IMR-90 (cell line): ENCODE measurements around the gene DGKB. TPM values are rescaled to one million over a fixed set of nuclear protein-coding genes. Genes with fewer than 3 reads are reported as not detected.

Source experiments
- ATAC-seq: fragments of 200-7000 bp; cut with Tn5 transposase; 2 replicates; pipeline ENCODE4 v1.9.1; 2020; ENCODE audit warnings: low read depth, mild to moderate bottlenecking, moderate library complexity
- BruUV-seq: library from RNA; stranded (reverse); fragments of 400-500 nt; replicated peaks from 2 replicates; lab custom pipeline; 2021; lab: Mats Ljungman, UMichigan
- CTCF ChIA-PET: fragments of 300-600 bp; formaldehyde crosslinking; extraction: SDS; loops from one replicate; lab custom pipeline; 2021; ENCODE audit warnings: antibody characterized with exemption; lab: Yijun Ruan, JAX
- POLR2A ChIA-PET: fragments of 300-600 bp; sonication (Branson Sonifier 250); formaldehyde crosslinking; loops from one replicate; lab custom pipeline; 2022; ENCODE audit warnings: antibody characterized with exemption; ENCODE audit not compliant: unreplicated experiment; lab: Charles Lee
- DNase-seq: peaks from one replicate; pipeline ENCODE4 v3.0.0; 2013
- H2AFZ ChIP-seq: replicated peaks from 2 replicates; pipeline ENCODE3; 2013; ENCODE audit warnings: low read length, mild to moderate bottlenecking; ENCODE audit not compliant: poor library complexity
- H2AK5ac ChIP-seq: 2 replicates; pipeline ENCODE4 v1.6.1; 2013; ENCODE audit warnings: low read depth, low read length, inconsistent platforms
- H2AK9ac ChIP-seq: replicated peaks from 2 replicates; pipeline ENCODE3; 2013; ENCODE audit warnings: mild to moderate bottlenecking, low read depth, low read length, moderate library complexity; ENCODE audit not compliant: poor library complexity
- H2BK120ac ChIP-seq: 2 replicates; pipeline ENCODE4 v1.6.1; 2013; ENCODE audit warnings: low read depth, low read length, inconsistent platforms
- H2BK15ac ChIP-seq: 3 replicates; pipeline ENCODE4 v1.6.1; 2013; ENCODE audit warnings: low read depth, low read length, inconsistent platforms
- H2BK20ac ChIP-seq: 2 replicates; pipeline ENCODE4 v1.6.1; 2013; ENCODE audit warnings: low read depth, mild to moderate bottlenecking, inconsistent platforms, low read length, moderate library complexity
- H2BK5ac ChIP-seq: 2 replicates; pipeline ENCODE4 v1.6.1; 2013; ENCODE audit warnings: mild to moderate bottlenecking, low read depth, low read length, inconsistent platforms; ENCODE audit not compliant: poor library complexity, severe bottlenecking
- H3K14ac ChIP-seq: replicated peaks from 2 replicates; pipeline ENCODE4 v1.6.1; 2013; ENCODE audit warnings: low read depth, low read length, inconsistent platforms
- H3K18ac ChIP-seq: 2 replicates; pipeline ENCODE4 v1.6.1; 2013; ENCODE audit warnings: low read depth, low read length, control low read depth
- H3K23ac ChIP-seq: 2 replicates; pipeline ENCODE4 v1.6.1; 2013; ENCODE audit warnings: low read depth, low read length, inconsistent platforms
- H3K27ac ChIP-seq: 2 replicates; pipeline ENCODE4 v1.5.1; 2013; ENCODE audit warnings: mild to moderate bottlenecking, control low read depth, low read length; ENCODE audit not compliant: insufficient read depth
- H3K27me3 ChIP-seq: 2 replicates; pipeline ENCODE4 v1.6.1; 2013; ENCODE audit warnings: low read length; ENCODE audit not compliant: control insufficient read depth, insufficient read depth
- H3K36me3 ChIP-seq: 2 replicates; pipeline ENCODE4 v1.6.1; 2013; ENCODE audit warnings: low read length, mixed read lengths; ENCODE audit not compliant: control insufficient read depth, insufficient read depth
- H3K4ac ChIP-seq: 2 replicates; pipeline ENCODE4 v1.6.1; 2013; ENCODE audit warnings: low read depth, low read length, inconsistent platforms
- H3K4me1 ChIP-seq: 2 replicates; pipeline ENCODE4 v1.6.1; 2013; ENCODE audit warnings: low read length, mixed read lengths; ENCODE audit not compliant: control insufficient read depth, insufficient read depth
- H3K4me2 ChIP-seq: 2 replicates; pipeline ENCODE4 v1.6.1; 2013; ENCODE audit warnings: low read depth, mild to moderate bottlenecking, control low read depth, low read length, moderate library complexity
- H3K4me3 ChIP-seq: 2 replicates; pipeline ENCODE4 v1.5.1; 2013; ENCODE audit warnings: low read depth, mild to moderate bottlenecking, control low read depth, low read length, moderate library complexity; ENCODE audit not compliant: insufficient read depth
- H3K56ac ChIP-seq: 2 replicates; pipeline ENCODE4 v1.6.1; 2013; ENCODE audit warnings: low read length, inconsistent platforms; ENCODE audit not compliant: insufficient read depth; ENCODE audit errors: extremely low read depth
- H3K79me1 ChIP-seq, 2 experiments: 2 replicates each; pipeline ENCODE4 v1.6.1; 2013; ENCODE audit warnings: low read length in 2 of 2, inconsistent platforms in 1 of 2, low read depth in 1 of 2
- H3K9ac ChIP-seq: 2 replicates; pipeline ENCODE4 v1.6.1; 2013; ENCODE audit warnings: low read depth, low read length, control low read depth
- H3K9me1 ChIP-seq: 2 replicates; pipeline ENCODE4 v1.6.1; 2013; ENCODE audit warnings: low read length, inconsistent platforms; ENCODE audit not compliant: insufficient read depth
- H3K9me3 ChIP-seq: 2 replicates; pipeline ENCODE4 v1.6.1; 2013; ENCODE audit warnings: low read length; ENCODE audit not compliant: control insufficient read depth, insufficient read depth
- H4K20me1 ChIP-seq: 2 replicates; pipeline ENCODE4 v1.6.1; 2013; ENCODE audit warnings: low read length, inconsistent platforms; ENCODE audit not compliant: insufficient read depth
- H4K5ac ChIP-seq: 2 replicates; pipeline ENCODE4 v1.6.1; 2013; ENCODE audit warnings: mild to moderate bottlenecking, low read depth, low read length, control low read depth
- H4K8ac ChIP-seq, 2 experiments: 2 replicates each; pipeline ENCODE4 v1.6.1; 2013; ENCODE audit warnings: low read depth in 2 of 2, low read length in 2 of 2, control low read depth in 1 of 2, inconsistent platforms in 1 of 2
- H4K91ac ChIP-seq: 2 replicates; pipeline ENCODE4 v1.6.1; 2013; ENCODE audit warnings: low read depth, low read length, inconsistent platforms; ENCODE audit not compliant: insufficient read depth
- BHLHE40 ChIP-seq: fragments of 150-350 bp; IDR thresholded peaks from 2 replicates; pipeline ENCODE4 v1.6.1; 2016; ENCODE audit warnings: mild to moderate bottlenecking, low read depth, low read length
- CEBPB ChIP-seq: IDR thresholded peaks from 2 replicates; pipeline ENCODE4 v1.6.1; 2012; ENCODE audit warnings: low read depth, low read length, improper control_type of control experiment
- CHD1 ChIP-seq: IDR thresholded peaks from 2 replicates; pipeline ENCODE4 v1.6.1; 2012; ENCODE audit warnings: low read depth, low read length, improper control_type of control experiment
- CTCF ChIP-seq: conservative IDR thresholded peaks from 2 replicates; pipeline ENCODE4 v1.5.1; 2012; ENCODE audit warnings: mild to moderate bottlenecking, low read depth, low read length, improper control_type of control experiment
- ELK1 ChIP-seq: fragments of 150-350 bp; IDR thresholded peaks from 2 replicates; pipeline ENCODE4 v1.6.1; 2016; ENCODE audit warnings: low read depth, mild to moderate bottlenecking, low read length, moderate library complexity, borderline replicate concordance
- FOS ChIP-seq: fragments of 150-350 bp; IDR thresholded peaks from 2 replicates; pipeline ENCODE4 v1.6.1; 2016; ENCODE audit warnings: low read depth, low read length
- NFE2L2 ChIP-seq: fragments of 150-350 bp; IDR thresholded peaks from 2 replicates; pipeline ENCODE4 v1.6.1; 2016; ENCODE audit warnings: low read depth, mild to moderate bottlenecking, low read length
- POLR2A ChIP-seq: IDR thresholded peaks from 2 replicates; pipeline ENCODE4 v1.6.1; 2012; ENCODE audit warnings: mild to moderate bottlenecking, low read depth, low read length
- RAD21 ChIP-seq: IDR thresholded peaks from 2 replicates; pipeline ENCODE4 v1.6.1; 2012; ENCODE audit warnings: low read length, improper control_type of control experiment
- RCOR1 ChIP-seq: IDR thresholded peaks from 2 replicates; pipeline ENCODE4 v1.6.1; 2012; ENCODE audit warnings: mild to moderate bottlenecking, low read length, improper control_type of control experiment; ENCODE audit not compliant: insufficient replicate concordance
- WGBS, 2 experiments: methylation state at CpG; one replicate each; pipeline versions ENCODE4 v1.1.5 to v1.1.7; 2013; ENCODE audit warnings: missing lambda C conversion rate in 2 of 2; ENCODE audit not compliant: insufficient read length in 1 of 2; ENCODE audit errors: extremely low coverage in 2 of 2; 5-methylcytosine and 5-hydroxymethylcytosine counted together
- dilution Hi-C: fragments of 300-500 bp; cut with HindIII; formaldehyde crosslinking; loops from one replicate; pipeline ENCODE4 v1.14.3; 2018; ENCODE audit warnings: low sequenced_read_pairs; ENCODE audit not compliant: unreplicated experiment
- in situ Hi-C: fragments of 300-500 bp; cut with MboI; formaldehyde crosslinking; loops from 3 replicates; pipeline ENCODE4 v1.14.3; 2019; ENCODE audit warnings: low sequenced_read_pairs, inconsistent platforms, mixed read lengths
- intact Hi-C: fragments of 100-400 bp; cut with micrococcal nuclease; formaldehyde crosslinking; loops from 2 replicates; pipeline ENCODE4 v1.10.0; 2022
- polyA plus RNA-seq, 3 experiments: library from polyadenylated mRNA; depleted of rRNA; stranded (reverse); fragments of >200 nt; gene quantifications; 2 replicates each; pipeline ENCODE4 v1.2.3, GENCODE V29; 2012; ENCODE audit warnings: low replicate concordance in 1 of 3
- total RNA-seq: library from RNA; depleted of rRNA; stranded (reverse); fragments of >200 nt; gene quantifications from 2 replicates; pipeline ENCODE4 v1.2.3, GENCODE V29; 2012

Gene DGKB
- total and polyA plus RNA-seq, 2 of the 4 experiments (the other 2 are of a cell fraction) = not detected

- ChIA-PET CTCF (no interaction called here), POLR2A (no interaction called here)
- Histone ChIP-seq H3K9me1 (no peaks in the 10 kb centered on the region), H3K23ac (no peak overlapping the region), H2BK15ac (no peak overlapping the region), H3K9me3 (no peaks in the 10 kb centered on the region; the same call in 1 of the 2 replicates), H2AFZ (no peak overlapping the region), H3K27ac (no peak overlapping the region), H3K36me3 (no peaks in the 10 kb centered on the region), H4K5ac (no peak overlapping the region), H3K4me2 (no peak overlapping the region), H3K79me1 (no peaks in the 10 kb centered on the region), H3K4me3 (no peak overlapping the region), H2BK5ac (no peak overlapping the region), H3K9ac (no peak overlapping the region), H3K4me1 (no peaks in the 10 kb centered on the region), H2AK9ac (no peak overlapping the region), H4K20me1 (no peaks in the 10 kb centered on the region), H3K18ac (no peak overlapping the region), H3K4ac (no peak overlapping the region), H4K8ac (no peak overlapping the region), H2AK5ac (no peak overlapping the region), H3K56ac (no peak overlapping the region), H3K14ac (no peak overlapping the region), H4K91ac (no peak overlapping the region), H3K27me3 (no peaks in the 10 kb centered on the region), H2BK20ac (no peak overlapping the region), H2BK120ac (no peak overlapping the region)
- no TSS peak for BruUV-seq
- no peak for ATAC-seq
- in situ Hi-C loops (no loop called here), dilution Hi-C loops (no loop called here), intact Hi-C loops (no loop called here)
- no CpG with 5 or more reads among the region's 2 CpGs for WGBS, 2 experiments
- TF ChIP-seq CTCF (no peak), CEBPB (no peak), FOS (no peak), RAD21 (no peak), RCOR1 (no peak), POLR2A (no peak), NFE2L2 (no peak), ELK1 (no peak), BHLHE40 (no peak), CHD1 (no peak)
- no peak for DNase-seq
Observed at GRCh38 chr7:14579971-14580370, 322.6 kb downstream of the DGKB start.
